GM12872 (cell line): ENCODE data around the gene FAM240B.

Experiments
- TF ChIP-seq, protein P1 (sequence below): IDR thresholded peaks from 3 replicates; pipeline ENCODE4 v1.5.1; 2011; ENCODE audit warnings: low read depth, mild to moderate bottlenecking, low read length, moderate library complexity; ENCODE audit not compliant: insufficient read depth

FAM240B gene

DNA sequence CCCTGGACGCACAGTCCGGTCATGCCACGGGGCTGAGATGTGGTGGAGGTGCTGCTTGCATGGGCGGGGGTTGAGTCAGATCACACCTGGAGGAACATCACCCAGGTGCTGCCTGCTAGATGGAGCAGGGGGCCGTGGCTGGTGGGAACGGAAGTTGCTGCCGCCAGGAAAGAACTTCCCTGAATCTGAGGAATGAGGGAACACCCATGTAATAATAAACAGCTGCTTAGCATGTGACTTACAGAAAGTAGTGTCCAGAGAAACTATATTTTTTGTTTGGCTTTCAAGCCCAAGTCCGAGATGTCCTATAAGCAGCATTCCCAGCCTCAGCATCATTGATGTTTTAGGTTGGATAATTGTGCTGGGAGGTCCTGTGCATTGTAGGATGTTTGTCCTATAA, 27.1 kb upstream of the FAM240B start:
- TF ChIP-seq, protein P1, sequence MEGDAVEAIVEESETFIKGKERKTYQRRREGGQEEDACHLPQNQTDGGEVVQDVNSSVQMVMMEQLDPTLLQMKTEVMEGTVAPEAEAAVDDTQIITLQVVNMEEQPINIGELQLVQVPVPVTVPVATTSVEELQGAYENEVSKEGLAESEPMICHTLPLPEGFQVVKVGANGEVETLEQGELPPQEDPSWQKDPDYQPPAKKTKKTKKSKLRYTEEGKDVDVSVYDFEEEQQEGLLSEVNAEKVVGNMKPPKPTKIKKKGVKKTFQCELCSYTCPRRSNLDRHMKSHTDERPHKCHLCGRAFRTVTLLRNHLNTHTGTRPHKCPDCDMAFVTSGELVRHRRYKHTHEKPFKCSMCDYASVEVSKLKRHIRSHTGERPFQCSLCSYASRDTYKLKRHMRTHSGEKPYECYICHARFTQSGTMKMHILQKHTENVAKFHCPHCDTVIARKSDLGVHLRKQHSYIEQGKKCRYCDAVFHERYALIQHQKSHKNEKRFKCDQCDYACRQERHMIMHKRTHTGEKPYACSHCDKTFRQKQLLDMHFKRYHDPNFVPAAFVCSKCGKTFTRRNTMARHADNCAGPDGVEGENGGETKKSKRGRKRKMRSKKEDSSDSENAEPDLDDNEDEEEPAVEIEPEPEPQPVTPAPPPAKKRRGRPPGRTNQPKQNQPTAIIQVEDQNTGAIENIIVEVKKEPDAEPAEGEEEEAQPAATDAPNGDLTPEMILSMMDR = no peak

DNA sequence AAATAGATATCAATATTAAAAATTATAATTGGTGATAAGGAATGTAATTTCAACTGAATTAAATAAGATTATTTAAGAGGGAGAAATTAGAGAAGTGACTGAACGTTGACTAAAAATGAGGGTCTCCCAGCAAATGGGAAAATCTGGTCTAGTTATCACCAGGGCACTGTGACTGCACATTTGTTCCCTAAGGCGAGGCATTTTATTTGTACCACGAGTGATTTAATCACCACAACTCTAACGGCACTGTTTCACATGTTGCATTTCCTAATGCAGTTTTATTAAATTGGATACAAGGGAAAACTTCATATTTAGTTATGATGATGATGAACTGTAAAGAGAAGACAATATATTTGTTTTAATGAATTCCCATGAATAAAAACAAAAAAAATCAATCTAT, 26.4 kb upstream of the FAM240B start:
- TF ChIP-seq, protein P1 = no peak

DNA sequence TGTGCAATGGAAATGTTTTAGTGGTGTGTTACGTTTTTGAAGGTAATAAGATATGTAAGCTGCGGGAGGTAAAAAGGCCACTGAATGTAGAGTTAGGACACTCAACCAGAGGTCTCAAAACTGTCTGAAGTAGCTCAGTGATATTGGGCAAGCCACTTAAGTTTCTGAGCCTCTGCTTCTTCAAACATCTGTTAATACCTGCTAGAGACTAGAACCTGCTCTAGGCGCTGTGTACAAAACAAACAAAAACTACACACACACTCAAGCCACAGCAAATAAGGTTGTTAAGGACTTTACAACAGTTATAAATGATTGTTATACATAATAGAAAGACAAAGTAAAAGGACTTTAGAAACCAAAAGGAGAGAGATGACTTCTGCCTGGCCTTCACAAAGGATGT, 24.6 kb upstream of the FAM240B start:
- TF ChIP-seq, protein P1 = no peak

DNA sequence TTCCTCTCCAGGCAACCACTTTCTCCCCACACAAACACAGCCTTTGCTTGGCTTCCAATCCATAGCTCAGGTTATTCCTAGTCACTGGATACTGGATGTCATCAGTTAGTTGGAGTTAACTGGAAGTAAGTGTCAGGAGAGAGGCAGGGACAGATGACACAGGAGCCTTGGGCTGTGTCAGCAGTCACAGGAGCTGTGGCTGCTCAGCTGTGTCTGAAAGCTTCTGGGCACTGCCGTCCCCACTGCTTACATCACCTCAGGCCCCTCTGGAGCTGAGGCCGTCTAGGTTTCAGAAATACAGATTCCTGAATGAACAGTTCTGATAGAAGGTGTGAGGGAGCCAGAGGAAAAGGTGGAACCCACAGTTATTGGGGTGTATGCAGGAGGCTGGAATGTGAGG, 17.3 kb upstream of the FAM240B start:
- TF ChIP-seq, protein P1 = no peak

DNA sequence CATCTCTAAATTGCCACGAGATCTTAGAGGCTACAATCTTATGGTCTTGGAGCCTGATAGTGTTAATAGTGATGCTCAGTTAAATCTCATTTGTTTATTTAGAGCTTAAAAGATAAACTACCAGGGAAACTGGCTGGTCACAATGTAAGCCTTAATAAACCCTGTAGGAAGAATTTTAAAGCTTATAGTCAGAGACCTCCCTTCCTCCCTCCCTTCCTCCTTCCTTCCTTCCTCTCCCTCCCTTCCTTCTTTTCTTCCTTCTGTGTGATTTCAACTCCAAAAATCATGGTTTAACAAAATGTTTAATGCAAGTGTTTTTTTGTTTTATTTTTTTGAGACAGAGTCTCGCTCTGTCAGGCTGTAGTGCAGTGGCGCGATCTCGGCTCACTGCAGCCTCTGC, 14.9 kb upstream of the FAM240B start:
- TF ChIP-seq, protein P1 = no peak

DNA sequence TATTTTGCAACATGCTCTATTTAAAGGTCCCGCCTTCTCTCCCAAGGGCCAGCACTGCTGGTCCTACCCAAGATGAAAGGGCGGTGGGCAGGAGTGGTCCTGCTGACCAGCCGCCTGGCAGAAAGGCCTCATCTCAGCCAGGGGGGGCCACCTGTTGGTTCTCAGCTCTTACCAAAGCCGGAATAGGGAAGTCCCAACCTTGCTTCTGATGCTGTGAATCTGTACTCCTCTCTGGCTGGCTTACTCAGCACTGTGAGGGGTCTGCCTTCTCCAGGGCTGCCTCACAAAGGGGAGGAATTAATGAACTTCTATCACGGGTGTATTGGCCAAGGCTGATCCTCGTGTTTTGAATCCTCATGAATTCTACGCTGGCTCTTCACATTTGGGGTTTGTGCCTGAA, 13.6 kb upstream of the FAM240B start:
- TF ChIP-seq, protein P1 = no peak

DNA sequence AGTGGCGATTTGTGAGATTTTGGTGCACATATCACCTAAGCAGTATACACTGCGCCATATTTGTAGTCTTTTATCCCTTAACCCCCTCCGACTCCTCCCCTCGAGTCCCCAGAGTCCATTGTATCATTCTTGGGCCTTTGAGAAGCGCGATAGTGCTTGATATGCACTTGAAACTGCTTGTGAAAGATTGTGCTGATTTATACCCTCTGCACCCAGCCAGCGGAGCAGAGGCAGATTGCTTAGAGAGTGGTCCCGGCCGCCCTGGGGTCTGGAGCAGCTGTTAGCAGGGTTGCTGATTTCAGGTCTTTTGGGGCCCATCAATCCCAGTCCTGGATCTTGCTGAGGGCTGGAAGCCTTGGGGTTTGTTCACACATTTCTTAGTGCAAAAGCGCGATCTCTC, 13.0 kb upstream of the FAM240B start:
- TF ChIP-seq, protein P1 = no peak
